Gastrocnemius medialis (tissue), 4 donors: ENCODE data around the gene PAX5.

ENCODE experiments used
- CTCF ChIP-seq, 5 experiments: fragments of 450-650 bp in 3 of 5; fragments of 200-600 bp in 2 of 5; sonication (generic) in 2 of 5; IDR thresholded peaks in 4 of 5; conservative IDR thresholded peaks in 1 of 5; 1 replicate in 4 of 5; 2 replicates in 1 of 5; pipeline ENCODE4 v1.5.1; 2016 to 2019; ENCODE audit warnings: antibody characterized with exemption in 5 of 5, mild to moderate bottlenecking in 3 of 5, moderate library complexity in 3 of 5
- POLR2A ChIP-seq, 2 donors: fragments of 450-650 bp; IDR thresholded peaks; one replicate each; pipeline ENCODE4 v1.6.1; 2017; ENCODE audit warnings: antibody characterized with exemption in 2 of 2, mild to moderate bottlenecking in 2 of 2, moderate library complexity in 2 of 2

- no peak for TF ChIP-seq CTCF (IDR thresholded peaks at IDR 0.05 in 4 of 5, conservative IDR thresholded peaks at IDR 0.05 in 1 of 5)
- no peak for TF ChIP-seq POLR2A (IDR thresholded peaks at IDR 0.05)
Measured at GRCh38 chr9:36854034-36854433, 180.0 kb downstream of the PAX5 start.
